Skin epidermis (tissue), 12 donors: Measurements from ENCODE around the gene SMIM35.

ENCODE experiments used
- H3K27ac ChIP-seq, 21 experiments: fragments of 200-600 bp; sonication (generic) in 11 of 21; one replicate each; pipeline ENCODE4 v1.5.0; 2020; ENCODE audit warnings: mild to moderate bottlenecking in 3 of 21, inconsistent platforms in 2 of 21, moderate library complexity in 2 of 21
- H3K4me3 ChIP-seq, 7 experiments: fragments of 200-600 bp; sonication (generic) in 2 of 7; one replicate each; pipeline ENCODE4 v1.5.0; 2020; ENCODE audit warnings: inconsistent platforms in 2 of 7, mild to moderate bottlenecking in 2 of 7, moderate library complexity in 1 of 7

Gene SMIM35

GRCh38 chr11:118086913-118087768 is at the start of gene SMIM35:
Gene SMIM35 (minus strand): TSS chr11:118086963. CDS start chr11:118086757, 206 bp downstream.
- H3K27ac ChIP-seq = no peak within 1 kb of the TSS
- H3K4me3 ChIP-seq = no peak within 1 kb of the TSS

DNA sequence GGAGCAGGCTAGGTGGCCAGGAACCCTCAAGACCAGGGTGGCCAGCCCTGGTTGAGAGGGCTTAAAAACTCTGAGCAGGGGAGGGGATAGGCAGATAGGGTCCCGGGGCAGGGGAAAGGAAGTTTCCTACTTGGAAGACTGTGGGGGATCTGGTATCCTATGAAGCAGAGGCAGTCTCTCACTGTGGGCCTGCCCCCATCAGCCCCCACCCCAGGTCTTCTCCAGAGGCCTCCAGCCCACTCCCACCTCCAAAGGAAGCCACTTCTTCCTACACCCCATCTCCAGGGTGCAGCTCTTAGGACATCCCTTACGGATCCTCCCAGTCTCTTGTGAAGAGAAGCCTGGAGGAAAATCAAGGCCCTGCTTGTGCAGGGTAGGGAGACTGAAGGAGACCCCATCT is 49.6 kb upstream of the SMIM35 start:
- no peak overlapping the region for H3K27ac ChIP-seq
- no peak overlapping the region for H3K4me3 ChIP-seq

DNA sequence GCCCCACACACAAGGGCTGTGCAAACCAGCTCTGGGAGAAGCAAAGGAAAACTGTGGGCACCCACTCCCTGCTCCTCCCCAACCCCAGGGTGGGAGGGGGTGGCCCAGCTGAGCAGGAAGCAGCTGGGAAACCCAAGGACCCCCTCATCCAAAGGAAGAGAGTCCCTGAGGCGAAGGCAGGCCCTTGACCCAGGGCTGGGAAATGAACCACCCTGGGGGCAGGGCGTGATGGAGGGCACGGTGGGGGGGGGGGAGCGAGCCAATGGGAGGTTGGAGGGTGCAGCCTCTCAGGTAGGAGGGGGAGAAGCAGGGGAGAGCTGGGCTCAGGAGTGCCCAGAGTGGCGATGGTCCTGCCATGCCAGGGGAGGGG is 49.0 kb upstream of the SMIM35 start:
- Histone ChIP-seq H3K27ac (no peak overlapping the region), H3K4me3 (no peak overlapping the region)

DNA sequence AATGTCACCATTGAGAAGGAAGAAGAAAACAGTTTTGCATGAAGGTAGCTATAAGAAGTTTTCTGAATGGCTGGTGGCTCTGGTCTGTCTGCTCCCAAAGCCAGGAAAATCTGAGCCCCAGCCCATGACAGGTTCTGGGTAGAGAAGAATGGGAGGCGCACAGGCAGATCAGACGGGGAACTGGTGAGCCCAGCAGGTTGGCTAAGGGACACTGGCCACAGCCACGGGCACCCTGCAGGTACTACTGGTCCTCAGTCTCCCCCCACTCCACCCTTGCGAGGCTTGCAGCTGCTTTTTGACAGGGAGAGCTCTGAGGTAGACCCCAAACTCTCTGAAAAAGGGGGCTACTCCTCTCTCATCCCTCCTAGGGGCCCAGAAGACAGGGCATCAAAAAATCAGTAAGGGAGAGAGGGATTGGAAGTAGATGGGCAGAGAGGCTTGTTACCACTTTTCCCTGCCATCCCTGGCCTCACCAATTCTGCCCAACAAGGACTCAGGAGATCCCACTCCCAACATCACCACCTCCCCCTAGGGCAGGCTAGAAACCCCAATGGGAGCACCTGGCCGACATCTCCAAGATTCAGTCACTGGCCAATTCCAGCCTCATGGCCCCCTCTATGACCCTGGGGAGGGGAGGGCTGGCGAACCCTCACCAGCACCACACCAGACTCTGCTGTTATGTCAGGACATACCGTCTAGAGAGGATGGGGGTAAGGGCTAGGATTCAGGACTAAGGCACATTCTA is 48.5 kb upstream of the SMIM35 start:
- Histone ChIP-seq H3K4me3 (no peak overlapping the region), H3K27ac (no peak overlapping the region)

DNA sequence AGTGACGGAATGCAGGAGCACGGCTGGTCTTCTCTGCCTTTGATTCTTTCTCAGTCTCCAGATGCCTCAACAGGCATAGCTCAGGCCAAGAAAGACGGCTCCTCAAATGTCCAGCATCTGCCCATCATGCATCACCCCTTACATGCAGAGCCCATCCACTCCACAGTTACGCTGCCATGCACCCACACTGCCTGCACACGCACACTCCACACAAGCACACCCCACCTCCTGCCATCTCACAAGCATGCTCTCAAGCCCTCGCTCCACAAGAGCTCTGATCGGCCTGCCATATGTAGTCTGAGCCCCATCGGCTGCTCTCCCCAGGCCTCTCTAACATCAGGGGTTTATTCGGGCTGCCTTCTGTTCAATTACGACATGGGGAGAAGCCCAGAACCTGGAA is 47.1 kb upstream of the SMIM35 start:
- H3K27ac ChIP-seq = no peak overlapping the region
- no peak overlapping the region for H3K4me3 ChIP-seq

DNA sequence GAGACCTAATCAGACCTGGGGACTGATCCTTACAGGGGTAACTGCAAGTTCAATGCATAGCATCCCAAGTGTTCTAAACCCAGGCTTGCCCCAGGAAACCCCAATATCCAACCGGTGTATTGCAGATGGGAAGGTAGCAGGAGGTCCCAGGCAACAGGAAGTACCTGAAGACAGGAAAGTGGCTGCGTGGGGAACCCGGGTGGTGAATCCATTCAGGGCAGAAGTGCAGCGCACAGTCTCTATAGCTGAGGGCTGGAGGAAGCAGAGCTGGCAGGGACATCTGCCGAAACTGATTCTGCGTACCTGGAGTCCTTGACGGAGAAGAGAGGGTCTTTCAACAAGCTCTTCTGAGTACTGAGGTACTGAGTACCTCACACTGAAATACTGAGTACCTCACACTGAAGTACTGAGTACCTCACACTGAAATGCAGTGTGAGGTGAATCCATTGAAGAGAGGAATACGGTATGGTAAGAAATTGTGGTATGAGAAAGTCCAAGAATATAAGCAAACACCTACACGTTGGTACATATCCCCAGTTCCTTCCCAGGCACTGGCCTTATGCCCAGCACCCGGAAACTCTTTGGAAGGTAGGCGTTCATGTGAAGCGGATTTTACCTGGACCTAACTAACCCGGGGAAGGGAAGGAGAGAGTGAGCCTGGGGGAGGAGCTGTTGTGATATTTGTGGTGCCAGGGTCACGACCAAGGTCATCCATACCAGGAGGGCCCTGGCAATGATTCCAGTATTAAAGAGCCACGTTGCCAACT is 45.8 kb upstream of the SMIM35 start:
- Histone ChIP-seq H3K27ac (no peak overlapping the region), H3K4me3 (no peak overlapping the region)

GRCh38 chr11:118129471-118130172 is 42.9 kb upstream of the SMIM35 start:
- Histone ChIP-seq H3K27ac (no peak overlapping the region), H3K4me3 (no peak overlapping the region)

GRCh38 chr11:118128721-118129470 is 42.1 kb upstream of the SMIM35 start:
- no peak overlapping the region for H3K4me3 ChIP-seq
- no peak overlapping the region for H3K27ac ChIP-seq

DNA sequence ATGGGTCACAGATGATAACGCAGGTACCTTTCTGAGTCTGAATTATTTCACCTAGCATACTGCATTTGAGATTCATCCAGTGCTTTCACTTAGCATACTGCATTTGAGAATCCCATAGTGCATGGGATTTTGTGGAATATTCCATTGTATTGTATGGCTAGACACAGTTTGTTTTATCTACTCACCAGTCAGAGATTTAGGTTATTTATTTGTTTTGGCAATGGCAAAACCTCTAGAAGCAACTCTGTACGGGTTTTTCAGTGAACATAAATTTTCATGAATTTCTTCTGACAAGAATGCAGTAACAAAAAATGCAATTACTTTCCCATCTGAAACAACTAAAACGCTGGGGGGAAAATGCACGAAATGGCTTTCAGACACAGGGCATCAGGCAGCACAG is 41.5 kb upstream of the SMIM35 start:
- H3K27ac ChIP-seq = no peak overlapping the region
- no peak overlapping the region for H3K4me3 ChIP-seq

- H3K27ac ChIP-seq = no peak overlapping the region
- H3K4me3 ChIP-seq = no peak overlapping the region
Observed at GRCh38 chr11:118126082-118126838, 39.5 kb upstream of the SMIM35 start.

- H3K27ac ChIP-seq = no peak overlapping the region
Observed at GRCh38 chr11:118124929-118125535, 38.3 kb upstream of the SMIM35 start.

GRCh38 chr11:118120793-118121192 is 34.0 kb upstream of the SMIM35 start:
- H3K27ac ChIP-seq = no peak overlapping the region
- H3K4me3 ChIP-seq = no peak overlapping the region

More at GRCh38 chr11:118124929-118125535, 38.3 kb upstream of the SMIM35 start:
- no peak overlapping the region for H3K4me3 ChIP-seq

DNA sequence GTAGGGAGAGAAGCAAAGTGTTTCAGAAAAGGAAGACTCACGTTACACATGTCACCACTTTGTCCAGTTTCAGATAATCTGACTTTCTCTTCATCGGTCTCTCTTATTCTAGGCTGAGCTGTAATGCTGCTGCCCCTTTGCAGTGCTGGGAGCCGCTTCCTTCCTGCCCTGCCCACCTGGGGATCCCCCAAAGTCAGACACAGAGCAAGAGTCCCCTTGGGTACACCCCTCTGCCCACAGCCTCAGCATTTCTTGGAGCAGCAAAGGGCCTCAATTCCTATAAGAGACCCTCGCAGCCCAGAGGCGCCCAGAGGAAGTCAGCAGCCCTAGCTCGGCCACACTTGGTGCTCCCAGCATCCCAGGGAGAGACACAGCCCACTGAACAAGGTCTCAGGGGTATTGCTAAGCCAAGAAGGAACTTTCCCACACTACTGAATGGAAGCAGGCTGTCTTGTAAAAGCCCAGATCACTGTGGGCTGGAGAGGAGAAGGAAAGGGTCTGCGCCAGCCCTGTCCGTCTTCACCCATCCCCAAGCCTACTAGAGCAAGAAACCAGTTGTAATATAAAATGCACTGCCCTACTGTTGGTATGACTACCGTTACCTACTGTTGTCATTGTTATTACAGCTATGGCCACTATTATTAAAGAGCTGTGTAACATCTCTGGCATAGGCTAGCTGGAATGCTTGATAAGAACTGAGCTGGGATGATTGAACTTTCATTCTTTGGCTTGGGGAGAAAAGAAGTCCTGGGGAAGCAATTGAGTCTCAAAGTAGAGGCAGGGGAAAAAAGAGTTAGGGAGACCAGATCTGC is 31.2 kb upstream of the SMIM35 start:
- Histone ChIP-seq H3K27ac (no peak overlapping the region), H3K4me3 (no peak overlapping the region)

GRCh38 chr11:118115048-118115447 is 28.3 kb upstream of the SMIM35 start:
- no peak overlapping the region for H3K27ac ChIP-seq
- no peak overlapping the region for H3K4me3 ChIP-seq

- no peak overlapping the region for H3K27ac ChIP-seq
- no peak overlapping the region for H3K4me3 ChIP-seq
Observed at GRCh38 chr11:118114266-118114665, 27.5 kb upstream of the SMIM35 start.

- H3K27ac ChIP-seq = no peak overlapping the region
Observed at GRCh38 chr11:118112711-118113430, 26.1 kb upstream of the SMIM35 start.

GRCh38 chr11:118111744-118112035 is 24.9 kb upstream of the SMIM35 start:
- Histone ChIP-seq H3K27ac (peak overlapping the region in 3 of 21 experiments; percentile 37 to 57 (median 40)), H3K4me3 (no peak overlapping the region)

More at GRCh38 chr11:118112711-118113430, 26.1 kb upstream of the SMIM35 start:
- no peak overlapping the region for H3K4me3 ChIP-seq
